ENCODE measurements around the gene PTPRB.

- TF ChIP-seq POLR2A (IDR thresholded peaks at IDR 0.05) (no peak), CTCF (IDR thresholded peaks at IDR 0.05) (no peak)
These were observed 8.5 kb upstream of the PTPRB start for GRCh38 chr12:70645494-70646317.
